GM21529 (cell line): ENCODE results near the gene AFF4.

Experiments used
- ATAC-seq: cut with Tn5 transposase; IDR thresholded peaks from one replicate; pipeline ENCODE4 v1.9.1; 2021; ENCODE audit not compliant: unreplicated experiment

Gene AFF4

GRCh38 chr5:132828846-132829494 lies 134.5 kb downstream of the AFF4 start:
- ATAC-seq: no peak

- no peak for ATAC-seq
These were observed 135.3 kb downstream of the AFF4 start for GRCh38 chr5:132827943-132828673.

- no peak for ATAC-seq
These were observed 136.9 kb downstream of the AFF4 start for GRCh38 chr5:132826424-132827082.

- no peak for ATAC-seq
These were observed 137.5 kb downstream of the AFF4 start for GRCh38 chr5:132825834-132826391.
